Astrocyte (in vitro differentiated cells and primary cell): ENCODE data around the gene CENPE.

ENCODE experiments used
- EZH2 ChIP-seq: IDR thresholded peaks from 2 replicates; pipeline ENCODE4 v1.6.1; 2012; ENCODE audit warnings: mild to moderate bottlenecking, low read length, inconsistent platforms; ENCODE audit not compliant: insufficient read depth
- TF ChIP-seq, protein P1 (sequence below): IDR thresholded peaks from 2 replicates; pipeline ENCODE4 v1.5.1; 2011; ENCODE audit warnings: low read depth, mild to moderate bottlenecking, inconsistent platforms, low read length, moderate library complexity; ENCODE audit not compliant: insufficient read depth

- TF ChIP-seq, protein P1, sequence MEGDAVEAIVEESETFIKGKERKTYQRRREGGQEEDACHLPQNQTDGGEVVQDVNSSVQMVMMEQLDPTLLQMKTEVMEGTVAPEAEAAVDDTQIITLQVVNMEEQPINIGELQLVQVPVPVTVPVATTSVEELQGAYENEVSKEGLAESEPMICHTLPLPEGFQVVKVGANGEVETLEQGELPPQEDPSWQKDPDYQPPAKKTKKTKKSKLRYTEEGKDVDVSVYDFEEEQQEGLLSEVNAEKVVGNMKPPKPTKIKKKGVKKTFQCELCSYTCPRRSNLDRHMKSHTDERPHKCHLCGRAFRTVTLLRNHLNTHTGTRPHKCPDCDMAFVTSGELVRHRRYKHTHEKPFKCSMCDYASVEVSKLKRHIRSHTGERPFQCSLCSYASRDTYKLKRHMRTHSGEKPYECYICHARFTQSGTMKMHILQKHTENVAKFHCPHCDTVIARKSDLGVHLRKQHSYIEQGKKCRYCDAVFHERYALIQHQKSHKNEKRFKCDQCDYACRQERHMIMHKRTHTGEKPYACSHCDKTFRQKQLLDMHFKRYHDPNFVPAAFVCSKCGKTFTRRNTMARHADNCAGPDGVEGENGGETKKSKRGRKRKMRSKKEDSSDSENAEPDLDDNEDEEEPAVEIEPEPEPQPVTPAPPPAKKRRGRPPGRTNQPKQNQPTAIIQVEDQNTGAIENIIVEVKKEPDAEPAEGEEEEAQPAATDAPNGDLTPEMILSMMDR: peak; percentile 62
- no peak for TF ChIP-seq EZH2
These were observed 106.4 kb downstream of the CENPE start for GRCh38 chr4:103091601-103092223.
